ENCODE results near the gene B4GALT3. TPM values are rescaled to one million over a fixed set of nuclear protein-coding genes. Genes with fewer than 3 reads are reported as not detected.
A peak's percentile ranks its signal among the peaks of the same experiment; 100 is the strongest.

The B4GALT3 gene
- total and polyA plus RNA-seq, 9 of the 15 experiments (the other 6 are each of a cell fraction or from before 2014, with no cell fraction given): 31.2 to 103 (median 46.1) TPM

DNA sequence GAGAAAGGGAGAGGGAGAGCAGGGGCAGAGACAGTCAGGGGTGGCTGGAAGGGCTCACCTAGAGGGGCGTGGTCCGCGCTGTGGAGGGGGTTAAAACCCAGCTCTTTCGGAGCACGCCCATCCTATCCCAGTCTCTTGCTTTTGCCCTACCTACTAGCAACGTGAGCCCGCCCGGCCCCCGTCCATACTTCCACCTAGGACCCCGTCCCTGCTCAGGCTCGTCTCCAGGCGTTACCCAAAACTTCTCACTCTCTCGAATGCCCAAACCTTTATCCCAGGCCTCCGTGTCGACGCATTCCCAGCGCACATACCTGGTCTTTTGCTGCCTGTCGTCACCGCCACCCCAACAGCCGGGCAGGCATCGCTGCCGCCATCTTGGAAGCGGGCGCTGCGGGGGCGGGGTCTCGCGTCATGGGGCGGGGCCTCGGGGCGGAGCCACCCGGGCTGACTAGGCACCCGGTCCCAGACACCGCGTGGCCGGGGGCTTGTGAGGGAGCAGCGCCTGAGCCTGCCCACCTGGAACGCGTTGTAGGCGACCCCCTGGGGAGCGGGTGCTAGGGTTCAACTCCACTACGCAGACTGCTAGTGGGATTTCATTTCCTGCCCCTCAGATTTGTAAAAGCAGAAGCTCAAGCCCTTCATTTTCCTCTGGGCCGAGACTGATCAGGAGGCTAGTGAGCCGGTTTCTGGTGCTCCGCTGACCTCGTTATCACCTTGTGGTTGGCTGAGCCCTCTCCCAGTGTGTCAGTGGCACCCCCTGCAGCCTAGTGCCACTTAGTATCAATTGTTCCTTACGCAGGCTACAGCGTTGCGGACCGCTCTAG lies at the start of gene B4GALT3 (continued):
- TF ChIP-seq DIDO1 (tag; IDR thresholded peaks at IDR 0.05; ENCODE audit: low read depth): no peak
- TF ChIP-seq CBX5 (IDR thresholded peaks at IDR 0.05; ENCODE audit: borderline replicate concordance, low read depth): no peak
- TF ChIP-seq, protein P1, sequence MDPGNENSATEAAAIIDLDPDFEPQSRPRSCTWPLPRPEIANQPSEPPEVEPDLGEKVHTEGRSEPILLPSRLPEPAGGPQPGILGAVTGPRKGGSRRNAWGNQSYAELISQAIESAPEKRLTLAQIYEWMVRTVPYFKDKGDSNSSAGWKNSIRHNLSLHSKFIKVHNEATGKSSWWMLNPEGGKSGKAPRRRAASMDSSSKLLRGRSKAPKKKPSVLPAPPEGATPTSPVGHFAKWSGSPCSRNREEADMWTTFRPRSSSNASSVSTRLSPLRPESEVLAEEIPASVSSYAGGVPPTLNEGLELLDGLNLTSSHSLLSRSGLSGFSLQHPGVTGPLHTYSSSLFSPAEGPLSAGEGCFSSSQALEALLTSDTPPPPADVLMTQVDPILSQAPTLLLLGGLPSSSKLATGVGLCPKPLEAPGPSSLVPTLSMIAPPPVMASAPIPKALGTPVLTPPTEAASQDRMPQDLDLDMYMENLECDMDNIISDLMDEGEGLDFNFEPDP (CRISPR knock-in tag; IDR thresholded peaks at IDR 0.05): no peak
- no peak; the same call in 1 of the 2 replicates for TF ChIP-seq HLTF (IDR thresholded peaks at IDR 0.05)
- no peak for TF ChIP-seq NONO (IDR thresholded peaks at IDR 0.05; ENCODE audit: low read depth in 2 of 2, low read length in 1 of 2)
- no peak for TF ChIP-seq GTF2A2 (tag; IDR thresholded peaks at IDR 0.05)
- 0 out of 2 replicates have a peak, but pooled peaks have one; percentile 13 for TF ChIP-seq ZBED1 (IDR thresholded peaks at IDR 0.05)
- no peak for TF ChIP-seq SETDB1 (IDR thresholded peaks at IDR 0.05; ENCODE audit: low read length)
- TF ChIP-seq HCFC1 (IDR thresholded peaks at IDR 0.05; ENCODE audit: low read depth, low read length): peak; percentile 73
- TF ChIP-seq TBL1XR1 (IDR thresholded peaks at IDR 0.05; ENCODE audit: low read length in 2 of 2): peak; percentile 46 to 68; a peak in 2 of 4 replicates
- TF ChIP-seq, protein P2, sequence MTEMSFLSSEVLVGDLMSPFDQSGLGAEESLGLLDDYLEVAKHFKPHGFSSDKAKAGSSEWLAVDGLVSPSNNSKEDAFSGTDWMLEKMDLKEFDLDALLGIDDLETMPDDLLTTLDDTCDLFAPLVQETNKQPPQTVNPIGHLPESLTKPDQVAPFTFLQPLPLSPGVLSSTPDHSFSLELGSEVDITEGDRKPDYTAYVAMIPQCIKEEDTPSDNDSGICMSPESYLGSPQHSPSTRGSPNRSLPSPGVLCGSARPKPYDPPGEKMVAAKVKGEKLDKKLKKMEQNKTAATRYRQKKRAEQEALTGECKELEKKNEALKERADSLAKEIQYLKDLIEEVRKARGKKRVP (CRISPR knock-in tag; IDR thresholded peaks at IDR 0.05): 0 out of 2 replicates have a peak, but pooled peaks have one; percentile 8
- no peak for TF ChIP-seq ZNF282 (CRISPR knock-in tag; IDR thresholded peaks at IDR 0.05)
- TF ChIP-seq SREBF1 (IDR thresholded peaks at IDR 0.05; ENCODE audit: borderline replicate concordance, low read depth, low read length): no peak
- TF ChIP-seq SMARCE1 (IDR thresholded peaks at IDR 0.05): peak; percentile 23; the same call in 1 of the 2 replicates
- TF ChIP-seq MCM7 (IDR thresholded peaks at IDR 0.05): no peak
- peak; percentile 84 for TF ChIP-seq POLR2AphosphoS5 (IDR thresholded peaks at IDR 0.05; ENCODE audit: control insufficient read depth, insufficient read depth, low read depth, low read length)
- TF ChIP-seq, protein P3, sequence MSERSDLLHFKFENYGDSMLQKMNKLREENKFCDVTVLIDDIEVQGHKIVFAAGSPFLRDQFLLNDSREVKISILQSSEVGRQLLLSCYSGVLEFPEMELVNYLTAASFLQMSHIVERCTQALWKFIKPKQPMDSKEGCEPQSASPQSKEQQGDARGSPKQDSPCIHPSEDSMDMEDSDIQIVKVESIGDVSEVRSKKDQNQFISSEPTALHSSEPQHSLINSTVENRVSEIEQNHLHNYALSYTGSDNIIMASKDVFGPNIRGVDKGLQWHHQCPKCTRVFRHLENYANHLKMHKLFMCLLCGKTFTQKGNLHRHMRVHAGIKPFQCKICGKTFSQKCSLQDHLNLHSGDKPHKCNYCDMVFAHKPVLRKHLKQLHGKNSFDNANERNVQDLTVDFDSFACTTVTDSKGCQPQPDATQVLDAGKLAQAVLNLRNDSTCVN (CRISPR knock-in tag; IDR thresholded peaks at IDR 0.05): no peak
- TF ChIP-seq CHCHD3 (CRISPR knock-in tag; IDR thresholded peaks at IDR 0.05): no peak
- TF ChIP-seq, protein P4, sequence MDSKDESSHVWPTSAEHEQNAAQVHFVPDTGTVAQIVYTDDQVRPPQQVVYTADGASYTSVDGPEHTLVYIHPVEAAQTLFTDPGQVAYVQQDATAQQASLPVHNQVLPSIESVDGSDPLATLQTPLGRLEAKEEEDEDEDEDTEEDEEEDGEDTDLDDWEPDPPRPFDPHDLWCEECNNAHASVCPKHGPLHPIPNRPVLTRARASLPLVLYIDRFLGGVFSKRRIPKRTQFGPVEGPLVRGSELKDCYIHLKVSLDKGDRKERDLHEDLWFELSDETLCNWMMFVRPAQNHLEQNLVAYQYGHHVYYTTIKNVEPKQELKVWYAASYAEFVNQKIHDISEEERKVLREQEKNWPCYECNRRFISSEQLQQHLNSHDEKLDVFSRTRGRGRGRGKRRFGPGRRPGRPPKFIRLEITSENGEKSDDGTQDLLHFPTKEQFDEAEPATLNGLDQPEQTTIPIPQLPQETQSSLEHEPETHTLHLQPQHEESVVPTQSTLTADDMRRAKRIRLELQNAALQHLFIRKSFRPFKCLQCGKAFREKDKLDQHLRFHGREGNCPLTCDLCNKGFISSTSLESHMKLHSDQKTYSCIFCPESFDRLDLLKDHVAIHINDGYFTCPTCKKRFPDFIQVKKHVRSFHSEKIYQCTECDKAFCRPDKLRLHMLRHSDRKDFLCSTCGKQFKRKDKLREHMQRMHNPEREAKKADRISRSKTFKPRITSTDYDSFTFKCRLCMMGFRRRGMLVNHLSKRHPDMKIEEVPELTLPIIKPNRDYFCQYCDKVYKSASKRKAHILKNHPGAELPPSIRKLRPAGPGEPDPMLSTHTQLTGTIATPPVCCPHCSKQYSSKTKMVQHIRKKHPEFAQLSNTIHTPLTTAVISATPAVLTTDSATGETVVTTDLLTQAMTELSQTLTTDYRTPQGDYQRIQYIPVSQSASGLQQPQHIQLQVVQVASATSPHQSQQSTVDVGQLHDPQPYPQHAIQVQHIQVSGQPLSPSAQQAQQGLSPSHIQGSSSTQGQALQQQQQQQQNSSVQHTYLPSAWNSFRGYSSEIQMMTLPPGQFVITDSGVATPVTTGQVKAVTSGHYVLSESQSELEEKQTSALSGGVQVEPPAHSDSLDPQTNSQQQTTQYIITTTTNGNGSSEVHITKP (IDR thresholded peaks at IDR 0.05; ENCODE audit: partially characterized antibody): peak; percentile 95
- no peak for TF ChIP-seq ERF (CRISPR knock-in tag; IDR thresholded peaks at IDR 0.05)
- TF ChIP-seq ZNF583 (CRISPR knock-in tag; IDR thresholded peaks at IDR 0.05): no peak
- TF ChIP-seq NR2F6 (CRISPR knock-in tag; IDR thresholded peaks at IDR 0.05): 0 out of 2 replicates have a peak, but pooled peaks have one; percentile 9
- TF ChIP-seq PHTF2 (CRISPR knock-in tag; IDR thresholded peaks at IDR 0.05): no peak

Data from K562 (cell line).